AG10803 (cell line): ENCODE results near the gene LINGO4.

Experiments used
- DNase-seq: peaks from one replicate; pipeline ENCODE4 v3.0.0; 2010; ENCODE audit warnings: low read depth
- H3K4me3 ChIP-seq: 2 replicates; pipeline ENCODE4 v1.5.1; 2011; ENCODE audit warnings: mild to moderate bottlenecking, low read length, control low read depth
- CTCF ChIP-seq: conservative IDR thresholded peaks from 2 replicates; pipeline ENCODE4 v1.5.1; 2011; ENCODE audit warnings: mild to moderate bottlenecking, low read length, control low read depth, inconsistent platforms

LINGO4 gene

GRCh38 chr1:151805066-151805820 is at the start of gene LINGO4:
LINGO4 (minus strand) TSS chr1:151805419; CDS start chr1:151802704, 2,715 bp downstream.
- DNase-seq, result no peak
- TF ChIP-seq CTCF, result no peak

GRCh38 chr1:151854658-151855057 is 49.4 kb upstream of the LINGO4 start:
- DNase-seq, result no peak
- H3K4me3 ChIP-seq, result no peak overlapping the region
- TF ChIP-seq CTCF, result no peak

More at GRCh38 chr1:151805066-151805820, at the start of gene LINGO4:
- no peak within 1 kb of the TSS for H3K4me3 ChIP-seq

GRCh38 chr1:151853411-151853943 is 48.3 kb upstream of the LINGO4 start, which contains the start of gene THEM5:
THEM5 (minus strand) TSS chr1:151853712; CDS start chr1:151853565, 147 bp downstream.
- DNase-seq, result no peak
- no peak for TF ChIP-seq CTCF
- H3K4me3 ChIP-seq, result no peak within 1 kb of the TSS

GRCh38 chr1:151852733-151853132 is 47.5 kb upstream of the LINGO4 start:
- TF ChIP-seq CTCF, result no peak
- no peak for DNase-seq
- no peak overlapping the region for H3K4me3 ChIP-seq

- TF ChIP-seq CTCF, result no peak
- no peak overlapping the region for H3K4me3 ChIP-seq
Measured at GRCh38 chr1:151851886-151852285, 46.7 kb upstream of the LINGO4 start.

GRCh38 chr1:151849871-151850270 is 44.7 kb upstream of the LINGO4 start:
- H3K4me3 ChIP-seq, result no peak overlapping the region
- no peak for TF ChIP-seq CTCF
- no peak for DNase-seq

More at GRCh38 chr1:151851886-151852285, 46.7 kb upstream of the LINGO4 start:
- DNase-seq, result no peak

- TF ChIP-seq CTCF, result no peak
- DNase-seq, result peak; percentile 21
- no peak overlapping the region for H3K4me3 ChIP-seq
Measured at GRCh38 chr1:151849126-151849525, 43.9 kb upstream of the LINGO4 start.
